ENCODE data around the gene FBXW4.

DNA sequence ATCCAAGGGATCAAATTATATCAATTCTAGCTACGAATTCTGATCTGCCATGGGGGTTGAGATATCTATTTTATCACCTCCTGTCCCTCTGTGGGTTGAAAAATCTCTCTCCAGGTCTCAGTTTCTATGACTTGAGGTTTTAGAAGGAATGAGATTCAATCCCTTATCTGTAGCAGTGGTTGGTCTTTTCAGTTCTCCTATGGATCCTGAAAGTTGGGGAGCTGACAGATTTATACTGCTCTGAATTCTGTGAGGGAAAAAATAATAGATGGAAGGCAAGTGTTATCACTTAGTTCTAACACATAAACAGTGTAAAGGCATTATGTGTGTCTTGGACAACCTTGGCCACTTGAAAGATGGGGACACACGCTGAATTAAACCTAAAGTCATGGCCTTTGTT is 15.8 kb upstream of the FBXW4 start:
- no peak for TF ChIP-seq CTCF (conservative IDR thresholded peaks at IDR 0.05 in 1 of 2, IDR thresholded peaks at IDR 0.05 in 1 of 2; ENCODE audit: low read depth in 1 of 2, low read length in 2 of 2)
- no peak for TF ChIP-seq EZH2 (IDR thresholded peaks at IDR 0.05; ENCODE audit: low read length, missing control alignments)
